GM19238 (cell line): ENCODE results near the gene ASCL5.

Source experiments
- DNase-seq: peaks from one replicate; pipeline ENCODE4 v3.0.0; 2011; ENCODE audit warnings: low spot score; ENCODE audit not compliant: insufficient read length

The ASCL5 gene

DNA sequence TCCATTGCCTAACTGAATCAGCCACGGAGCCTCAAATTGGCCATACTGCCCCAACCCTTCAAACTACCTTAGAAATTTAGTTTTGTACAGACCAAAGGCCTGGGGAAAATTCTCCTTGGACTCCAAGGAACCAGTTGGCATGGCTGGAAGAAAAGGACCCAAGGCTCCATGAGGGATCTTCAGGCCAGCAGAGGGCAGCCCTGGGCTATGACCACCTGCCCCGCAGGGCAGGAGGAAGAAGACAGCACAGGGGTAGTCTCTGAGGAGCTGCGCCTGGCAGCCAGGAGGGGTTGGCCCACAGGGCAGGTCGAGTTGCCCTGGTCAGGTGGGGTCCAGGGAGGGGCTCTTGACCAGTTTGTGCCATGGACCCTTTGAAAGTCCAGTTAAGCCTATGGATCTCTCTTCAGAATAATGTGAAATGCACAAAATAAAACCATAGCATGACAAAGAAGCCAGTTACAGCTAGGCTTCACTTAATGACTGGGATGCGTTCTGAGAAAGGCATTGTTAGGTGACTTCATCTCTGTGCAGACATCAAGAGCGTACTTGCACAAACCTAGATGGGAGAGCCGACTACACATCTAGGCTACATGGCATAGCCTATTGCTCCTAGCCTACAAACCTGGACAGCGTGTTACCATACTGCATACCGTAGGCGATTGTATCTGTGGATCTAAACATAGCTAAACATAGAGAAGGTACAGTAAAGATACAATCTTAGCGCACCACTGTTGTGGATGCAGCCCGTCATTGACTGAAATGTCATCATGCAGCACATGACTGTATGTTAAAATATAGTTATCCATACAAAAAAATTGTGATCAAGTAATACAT lies 40.9 kb downstream of the ASCL5 start:
- peak; percentile 23 for DNase-seq

GRCh38 chr1:201084295-201084694 lies 42.7 kb downstream of the ASCL5 start:
- no peak for DNase-seq

- DNase-seq = no peak
Observed at GRCh38 chr1:201083741-201084140, 43.2 kb downstream of the ASCL5 start.

GRCh38 chr1:201080135-201080534 lies 46.8 kb downstream of the ASCL5 start:
- DNase-seq = no peak

DNA sequence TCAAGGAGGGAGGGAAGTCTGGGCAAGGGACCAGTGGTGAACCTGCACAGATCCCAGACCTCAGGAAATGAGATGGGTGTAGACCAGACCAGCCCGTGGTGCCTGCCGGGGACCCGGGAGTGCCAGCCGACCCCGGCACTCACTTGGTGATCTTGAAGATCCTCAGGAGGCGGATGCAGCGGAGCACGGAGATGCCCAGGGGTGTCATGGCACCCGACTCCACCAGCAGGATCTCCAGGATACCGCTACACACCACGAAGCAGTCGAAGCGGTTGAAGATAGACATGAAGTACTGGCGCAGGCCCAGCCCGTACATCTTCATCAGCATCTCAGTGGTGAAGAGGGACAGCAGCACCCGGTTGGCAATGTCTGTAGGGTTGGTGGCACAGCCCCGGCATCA lies 49.2 kb downstream of the ASCL5 start:
- no peak for DNase-seq

GRCh38 chr1:201077116-201077515 lies 49.9 kb downstream of the ASCL5 start:
- no peak for DNase-seq

DNA sequence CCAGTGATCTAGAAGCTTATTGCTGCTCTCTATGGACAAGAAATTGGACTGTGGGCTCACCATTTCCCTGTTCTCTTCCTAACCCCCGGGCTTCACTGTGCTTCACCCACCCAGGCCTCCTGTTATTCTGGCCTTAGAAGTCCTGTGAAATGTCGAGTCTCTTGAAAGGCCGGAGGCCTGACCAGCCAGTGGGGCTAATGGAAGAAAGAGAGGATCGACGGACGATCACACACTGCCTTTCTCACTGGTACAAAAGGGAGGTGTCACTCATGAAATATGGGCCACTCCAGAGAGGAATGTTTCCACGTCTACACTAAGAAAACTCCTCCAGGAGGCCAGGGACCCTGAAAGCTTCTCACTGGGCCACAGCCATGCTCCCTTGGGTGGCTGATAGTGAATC lies 50.9 kb downstream of the ASCL5 start:
- no peak for DNase-seq

DNA sequence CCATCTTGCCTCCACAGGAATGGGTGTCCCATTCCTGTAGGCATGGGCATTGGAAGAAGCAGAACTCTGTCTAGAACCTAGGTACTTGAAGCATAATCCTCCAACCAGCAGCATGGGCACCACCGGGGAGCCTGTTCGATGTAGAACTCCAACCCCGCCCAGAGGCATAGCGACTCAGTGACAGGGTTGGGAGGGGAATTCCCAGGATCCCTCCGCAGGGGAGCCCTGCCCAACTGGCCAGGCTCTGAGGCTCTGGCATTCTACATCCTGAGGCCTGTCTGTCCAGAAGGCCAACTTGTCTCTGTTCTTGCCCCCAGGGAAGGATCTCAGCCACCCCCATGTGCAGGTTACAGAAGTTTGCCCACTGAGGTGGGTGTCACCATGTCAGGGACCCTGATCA lies 53.0 kb downstream of the ASCL5 start:
- no peak for DNase-seq

DNA sequence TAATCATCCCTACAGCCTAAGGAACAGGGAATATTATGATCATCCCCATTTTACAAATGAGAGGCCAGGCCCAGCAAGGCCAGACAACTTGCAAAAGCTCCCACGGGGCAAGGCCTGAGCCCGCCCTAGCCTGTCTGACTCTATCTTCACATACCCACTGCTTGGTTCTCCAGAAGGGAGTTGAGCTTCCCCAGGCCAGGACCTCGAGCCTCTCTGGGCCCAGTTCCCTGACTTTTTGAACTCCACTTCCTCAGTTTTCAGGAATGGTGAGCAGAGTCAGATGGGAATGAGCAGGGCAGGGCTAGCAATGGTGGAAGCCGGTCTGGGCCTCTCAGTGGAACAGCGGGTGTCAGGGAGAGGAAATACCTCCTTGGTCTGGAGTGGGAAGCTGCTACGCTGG lies 54.1 kb downstream of the ASCL5 start:
- no peak for DNase-seq

DNA sequence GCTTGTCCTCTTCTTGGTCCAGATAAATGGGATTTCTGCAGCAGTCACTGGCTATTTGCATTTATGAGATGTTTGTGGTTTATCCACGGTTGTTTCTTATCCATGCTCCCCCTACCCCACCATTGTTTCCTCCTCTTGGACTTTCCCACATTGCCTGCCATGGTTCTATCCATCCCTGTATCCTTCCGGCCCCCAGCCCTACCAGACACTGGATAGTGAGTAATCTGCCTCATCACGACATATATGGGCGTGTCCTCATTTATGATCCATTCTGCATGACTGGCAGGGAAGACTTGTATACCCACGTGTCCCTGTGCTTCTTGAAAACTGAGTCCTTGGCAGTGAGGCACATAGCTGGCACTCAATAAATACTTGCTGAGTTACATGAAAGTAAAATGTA lies 54.8 kb downstream of the ASCL5 start:
- no peak for DNase-seq

DNA sequence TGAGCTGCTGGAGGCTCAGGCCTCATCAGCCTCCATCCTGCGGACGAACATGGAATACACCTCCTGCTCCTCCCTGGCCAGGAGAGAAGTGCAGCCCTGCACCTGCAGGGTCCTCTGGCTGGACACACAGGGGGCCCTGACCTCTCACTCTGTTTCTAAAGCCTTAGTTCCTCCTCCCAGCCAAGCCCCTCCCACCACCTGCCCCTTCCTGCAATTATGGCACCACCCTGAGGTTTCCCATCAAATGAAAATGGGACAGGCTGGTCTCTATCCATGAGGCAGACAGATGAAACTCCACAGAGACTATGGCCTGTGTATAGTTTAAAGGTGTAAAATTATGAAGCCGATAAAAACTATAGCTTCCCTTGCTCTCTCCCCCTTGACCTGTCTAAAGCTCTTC lies 57.3 kb downstream of the ASCL5 start:
- no peak for DNase-seq

GRCh38 chr1:201068976-201069375 lies 58.0 kb downstream of the ASCL5 start:
- DNase-seq = no peak

GRCh38 chr1:201066986-201067385 lies 60.0 kb downstream of the ASCL5 start:
- DNase-seq = no peak

DNA sequence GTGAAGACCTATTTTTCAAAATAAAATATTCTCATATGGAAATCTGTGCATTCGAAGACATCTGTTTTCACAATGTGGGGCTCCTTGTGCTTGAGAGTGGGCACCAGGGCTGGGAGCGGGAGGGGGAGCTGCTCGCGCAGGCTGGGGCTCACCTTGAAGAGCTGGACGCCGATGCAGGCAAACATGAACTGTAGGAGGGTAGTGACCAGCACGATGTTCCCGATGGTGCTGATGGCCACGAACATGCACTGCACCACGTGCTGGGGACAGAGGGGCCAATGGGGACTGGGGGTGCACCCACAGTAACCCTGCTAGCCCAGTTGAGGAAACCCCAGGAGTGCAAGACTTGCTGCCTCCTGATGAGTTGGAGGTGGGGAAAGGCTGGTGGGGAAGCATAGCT lies 61.3 kb downstream of the ASCL5 start:
- no peak for DNase-seq

DNA sequence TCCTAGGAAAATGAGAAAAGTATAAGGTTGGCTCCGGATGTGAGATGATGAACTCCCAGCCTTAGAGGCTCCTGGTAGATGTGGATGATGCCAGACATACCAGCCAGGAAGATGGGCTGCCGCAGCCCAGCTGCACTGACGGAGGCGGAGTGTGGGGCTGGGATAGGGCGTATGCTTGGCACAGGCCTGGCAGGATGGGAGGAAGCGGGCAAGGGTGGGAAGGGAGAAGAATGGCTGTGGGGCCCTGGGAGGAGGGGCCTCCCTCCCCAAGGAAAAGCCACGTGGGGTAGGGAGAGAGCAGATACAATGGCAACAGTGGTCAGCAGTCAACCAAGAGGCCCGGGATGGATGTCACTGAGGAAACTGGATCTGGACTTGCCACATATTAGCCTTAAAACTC lies 62.2 kb downstream of the ASCL5 start:
- DNase-seq = no peak
